ENCODE data around the gene PDLIM1.

The PDLIM1 gene

DNA sequence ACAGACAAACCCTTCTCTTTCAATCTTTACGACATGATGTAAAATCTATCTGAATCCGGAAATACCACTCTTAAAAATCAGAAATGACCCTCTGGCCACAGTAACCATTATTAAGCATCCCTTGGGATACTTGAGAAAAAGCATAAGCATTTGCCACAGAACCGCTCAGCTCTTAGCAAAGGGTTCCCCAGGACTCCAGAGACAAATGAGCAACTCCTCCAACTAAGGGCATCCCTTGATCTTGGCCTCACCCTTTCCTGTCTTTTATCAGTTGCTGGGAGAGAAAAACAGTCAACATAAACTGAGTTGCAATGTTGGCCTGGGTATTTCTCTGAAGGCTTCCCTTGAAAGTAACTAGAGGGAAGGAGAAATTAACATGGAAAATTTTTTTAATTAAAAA lies 3.5 kb downstream of the PDLIM1 start:
- no peak for DNase-seq

DNA sequence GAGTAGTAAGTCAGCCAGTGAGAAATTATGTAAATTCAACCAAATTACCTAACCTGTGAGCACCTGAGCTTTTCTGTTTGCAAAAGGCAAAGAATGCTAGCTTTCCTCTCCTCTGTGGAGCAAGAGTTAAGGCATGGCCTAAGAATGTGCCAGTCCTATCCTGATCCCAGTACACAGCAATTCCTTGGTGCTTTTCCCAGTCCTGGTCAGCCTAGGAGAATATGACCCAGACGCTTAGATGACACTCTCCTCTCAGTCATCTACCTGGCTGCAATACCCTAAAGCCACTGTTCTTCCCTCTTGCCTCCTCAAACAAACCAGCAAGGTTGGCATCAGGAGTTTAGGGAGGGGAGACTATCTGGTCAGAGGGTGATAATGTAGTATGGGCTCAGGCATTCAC lies 4.1 kb downstream of the PDLIM1 start:
- no peak for DNase-seq

DNA sequence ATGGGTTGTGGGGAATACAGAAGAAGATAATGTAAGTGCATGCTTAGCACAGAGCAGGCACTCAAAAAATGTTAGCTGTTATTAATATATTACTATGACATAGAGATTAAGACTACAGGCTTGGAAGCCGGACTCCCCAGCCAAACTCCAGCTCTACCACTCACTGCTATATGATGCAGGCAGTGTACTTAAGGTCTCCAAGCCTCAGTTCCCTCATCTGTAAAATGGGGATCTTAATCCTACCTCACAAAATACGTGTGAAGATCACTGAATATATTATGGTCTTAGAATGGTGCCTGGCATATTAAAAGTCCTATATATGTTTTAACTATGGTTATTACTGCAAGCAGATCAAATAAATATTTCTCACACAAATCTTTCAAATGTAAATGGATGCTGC lies 5.2 kb downstream of the PDLIM1 start:
- no peak for DNase-seq

GRCh38 chr10:95284807-95285206 lies 6.0 kb downstream of the PDLIM1 start:
- DNase-seq = no peak

DNA sequence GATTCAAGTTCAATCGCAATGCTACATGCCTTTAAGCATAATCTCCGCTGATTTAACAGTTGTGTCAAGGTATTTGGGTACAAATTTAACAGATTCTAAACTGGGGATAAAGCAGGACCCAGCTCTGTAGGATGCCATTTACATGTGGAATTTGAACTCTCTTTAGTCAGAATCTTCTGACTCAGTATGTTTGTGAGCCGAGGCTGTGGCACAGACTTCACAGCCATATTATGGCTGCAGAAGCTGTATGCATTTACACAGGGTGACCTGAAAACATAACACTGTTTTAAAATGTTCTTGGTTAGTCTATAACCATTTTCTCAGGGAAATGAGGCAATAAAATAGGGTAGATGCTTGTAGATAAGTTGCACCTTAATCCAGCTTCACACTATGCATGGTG lies 8.7 kb downstream of the PDLIM1 start:
- no peak for DNase-seq

- no peak for DNase-seq
Observed at GRCh38 chr10:95281206-95281605, 9.6 kb downstream of the PDLIM1 start.

- no peak for DNase-seq
Observed at GRCh38 chr10:95280637-95281036, 10.2 kb downstream of the PDLIM1 start.

DNA sequence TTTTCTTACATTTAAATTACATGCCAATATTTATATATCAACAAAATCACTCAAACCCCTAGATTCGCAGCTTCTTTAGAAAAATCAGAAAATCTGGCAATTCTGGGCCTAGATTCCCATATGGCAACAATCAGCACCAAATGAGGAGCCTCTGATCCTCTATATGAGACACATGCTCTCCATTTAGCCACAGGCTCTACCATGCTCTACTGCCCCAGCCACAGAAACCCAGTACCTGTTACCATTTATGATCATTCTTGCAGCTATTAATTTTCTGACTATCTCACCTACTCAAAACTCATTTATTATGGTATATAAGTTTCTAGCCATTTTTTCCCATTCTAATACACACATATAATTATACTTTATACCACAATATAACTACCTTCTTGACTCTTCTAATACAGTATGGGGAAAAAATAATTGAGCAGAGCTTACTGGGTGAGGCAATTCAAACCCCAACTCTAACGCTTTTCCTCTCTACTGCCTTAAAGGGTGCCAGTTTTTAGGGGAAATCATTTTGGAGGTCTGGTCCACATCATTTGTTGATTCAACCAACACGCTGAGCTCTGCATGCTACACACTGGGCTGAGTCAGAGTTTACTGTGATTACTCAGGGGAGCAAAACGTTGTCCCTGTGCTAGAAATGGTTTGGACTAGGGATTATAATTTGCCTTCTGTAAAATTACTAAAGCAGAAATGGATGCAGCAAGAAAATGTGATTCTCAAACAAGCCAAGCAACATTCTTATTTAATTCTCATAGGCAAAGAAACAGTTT lies 11.6 kb downstream of the PDLIM1 start:
- no peak for DNase-seq

DNA sequence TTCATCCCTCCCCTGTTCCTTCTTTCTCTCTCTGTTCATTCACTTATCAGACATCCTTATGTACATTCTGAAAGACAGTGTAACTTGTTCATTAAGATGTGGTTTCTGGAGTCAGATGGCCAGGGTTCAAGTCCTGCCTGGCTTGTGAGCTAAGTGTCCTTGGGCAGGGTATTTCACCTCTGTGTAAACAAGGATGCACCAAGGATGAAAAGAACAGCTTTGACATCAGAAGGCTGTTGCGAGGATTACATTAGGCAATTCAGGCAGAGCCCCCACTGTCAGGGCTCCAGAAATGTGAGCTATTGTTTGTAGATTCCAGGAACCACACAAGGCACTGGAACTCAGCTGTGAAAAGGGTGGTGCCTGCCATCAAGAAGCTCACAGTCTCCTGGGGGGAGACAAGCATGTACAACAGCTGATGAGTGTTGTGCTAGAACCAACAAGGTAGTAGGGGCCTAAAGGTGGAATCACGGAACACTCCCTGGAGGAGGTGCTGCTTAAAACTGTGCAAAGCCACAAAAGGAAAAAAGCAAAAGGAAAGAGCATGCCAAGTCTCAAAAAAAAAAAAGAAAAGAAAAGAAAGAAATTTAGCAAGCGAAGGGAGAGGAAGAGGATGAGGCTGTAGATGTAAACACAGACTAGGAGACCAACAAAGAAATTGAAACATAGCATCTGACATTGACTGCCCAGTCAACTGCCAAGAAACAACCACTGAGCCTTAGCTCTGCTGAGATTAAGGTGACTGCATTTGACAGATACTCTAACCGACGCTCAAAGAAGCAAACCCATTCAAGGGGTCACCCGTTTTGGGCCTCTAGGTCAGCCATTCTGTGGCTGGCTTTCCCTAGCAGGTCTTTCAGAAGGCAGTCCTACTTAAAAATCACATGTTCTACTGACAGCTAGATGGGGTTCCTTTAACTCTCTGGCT lies 12.5 kb downstream of the PDLIM1 start:
- DNase-seq = no peak

- DNase-seq = no peak
Observed at GRCh38 chr10:95277614-95278013, 13.2 kb downstream of the PDLIM1 start.

GRCh38 chr10:95277201-95277570 lies 13.6 kb downstream of the PDLIM1 start:
- DNase-seq = no peak

DNA sequence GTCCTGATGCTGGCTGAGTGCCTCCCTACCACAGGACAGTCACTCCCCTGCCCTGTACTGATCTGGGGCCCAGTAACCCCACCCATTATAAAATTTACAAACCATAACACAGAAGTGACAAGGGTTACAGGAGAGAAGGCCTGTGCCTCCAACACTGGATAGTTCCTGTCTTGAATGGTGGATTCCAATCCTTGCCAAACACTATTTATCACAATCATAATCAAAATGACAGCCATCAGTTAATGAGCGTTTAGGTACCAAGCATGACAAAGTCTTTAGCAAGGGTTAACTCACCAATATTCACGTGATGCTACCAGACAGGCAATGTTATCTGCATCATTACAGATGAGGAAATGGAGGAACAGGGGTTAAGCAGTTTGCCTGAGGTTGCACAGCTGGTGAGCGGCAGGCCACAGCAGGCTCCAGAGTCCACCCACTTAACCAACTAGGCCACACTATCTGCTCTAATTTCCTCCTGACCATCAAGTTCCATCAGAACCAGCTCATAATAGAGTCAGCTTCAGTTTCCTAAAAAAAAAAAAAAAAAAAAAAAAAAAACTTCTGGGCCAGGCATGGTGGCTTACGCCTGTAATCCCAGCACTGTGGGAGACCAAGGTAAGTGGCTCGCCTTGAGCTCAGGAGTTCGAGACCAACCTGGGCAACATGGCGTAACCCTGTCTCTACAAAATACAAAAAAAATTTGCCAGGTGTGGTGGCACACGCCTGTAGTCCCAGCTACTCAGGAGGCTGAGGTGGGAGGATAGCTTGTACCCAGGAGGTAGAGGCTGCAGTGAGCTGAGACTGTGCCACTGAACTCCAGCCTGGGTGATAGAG lies 14.2 kb downstream of the PDLIM1 start:
- DNase-seq = no peak

DNA sequence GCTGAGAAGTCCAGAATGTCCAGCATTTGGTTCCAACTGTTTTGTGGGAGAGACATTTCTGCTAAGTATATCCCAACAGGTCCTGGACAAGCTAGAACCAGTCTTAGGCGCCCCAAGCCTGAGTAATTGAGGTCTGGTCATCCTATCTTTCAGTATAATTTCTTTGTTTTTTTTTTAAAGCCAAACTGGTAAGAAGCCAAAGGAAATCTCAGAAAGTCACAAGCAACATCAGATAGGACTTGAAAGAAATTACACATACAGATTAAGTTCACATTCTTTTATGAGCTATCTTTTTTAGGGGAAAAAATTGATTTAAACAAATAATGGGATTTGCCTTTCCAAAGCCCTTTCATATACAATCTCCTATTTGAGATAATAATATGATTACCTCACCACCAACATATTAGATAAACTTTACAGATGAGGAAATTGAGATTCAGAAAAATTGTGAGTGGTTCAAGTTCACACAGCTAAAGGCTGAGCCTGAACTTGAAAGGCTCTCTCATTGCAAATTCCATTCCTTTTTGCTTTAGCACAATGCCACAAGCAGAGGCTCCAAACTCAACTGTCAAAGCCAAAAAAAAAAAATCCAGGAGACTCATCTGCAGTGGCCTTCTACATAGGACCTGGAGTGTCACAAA lies 15.0 kb downstream of the PDLIM1 start:
- no peak for DNase-seq

GRCh38 chr10:95273393-95274312 lies 17.1 kb downstream of the PDLIM1 start:
- no peak for DNase-seq

DNA sequence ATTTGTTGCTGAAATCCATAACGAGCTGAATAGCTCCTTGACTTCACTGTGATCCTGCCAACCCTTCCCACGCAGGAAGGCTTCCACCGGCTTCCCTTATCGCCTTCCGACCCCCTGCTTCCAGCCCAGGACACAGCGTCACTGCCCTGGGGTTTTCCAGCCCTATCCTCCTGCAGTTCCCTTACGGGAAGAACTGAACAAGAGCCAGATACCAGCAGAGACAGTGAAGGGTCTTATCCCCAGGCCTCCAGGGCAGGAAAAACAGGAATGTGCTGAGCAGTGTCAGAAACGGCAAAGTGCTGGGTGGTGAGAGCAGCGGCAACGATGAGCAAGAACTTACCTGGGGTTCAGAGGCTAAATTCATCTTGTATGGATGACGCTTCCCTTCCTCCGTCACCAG lies 22.4 kb downstream of the PDLIM1 start:
- no peak for DNase-seq

DNA sequence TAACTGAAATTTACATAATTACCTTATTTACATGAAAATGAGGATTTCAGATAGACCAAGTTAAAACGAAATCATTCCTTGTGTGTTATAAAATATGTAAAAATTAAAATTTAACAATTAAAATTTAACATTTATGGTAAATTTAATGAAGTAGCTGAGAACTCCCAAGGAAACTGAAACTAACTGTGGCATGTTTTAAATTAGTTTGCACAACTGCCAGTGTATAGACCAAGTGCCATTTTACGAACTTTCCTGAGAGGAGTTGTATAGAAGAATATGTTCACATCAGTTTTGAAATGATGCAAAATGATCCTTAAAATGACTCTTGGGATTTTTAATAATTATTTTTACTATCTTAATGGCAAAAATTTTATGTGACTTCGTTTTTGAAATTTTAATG lies 23.6 kb downstream of the PDLIM1 start:
- DNase-seq = no peak

GRCh38 chr10:95266674-95267095 lies 24.1 kb downstream of the PDLIM1 start:
- no peak for DNase-seq

- no peak for DNase-seq
Observed at GRCh38 chr10:95265572-95265971, 25.2 kb downstream of the PDLIM1 start.

- DNase-seq = no peak
Observed at GRCh38 chr10:95264227-95265051, 26.4 kb downstream of the PDLIM1 start.

DNA sequence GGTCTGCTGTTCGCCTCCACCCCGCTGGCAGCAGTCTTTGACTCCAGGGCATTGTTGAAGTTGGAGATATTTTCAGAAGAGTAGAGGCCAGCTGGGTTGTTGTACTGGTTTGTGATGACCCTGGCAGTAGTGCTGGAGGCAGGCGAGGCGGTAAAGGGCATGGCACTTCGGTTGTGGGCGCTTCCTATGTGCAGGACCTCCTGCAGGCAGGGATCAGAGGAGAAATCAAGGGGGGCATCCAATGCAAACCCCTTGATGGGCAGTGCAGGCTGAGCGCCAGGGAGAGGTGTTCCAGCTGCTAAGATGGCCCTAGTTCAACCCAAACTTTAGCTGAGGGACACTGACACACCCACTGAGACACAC lies 27.0 kb downstream of the PDLIM1 start:
- DNase-seq = no peak
